AG09309 (cell line): ENCODE results near the gene ADGRD1.

ENCODE experiments used
- DNase-seq: peaks from one replicate; pipeline ENCODE4 v3.0.0-alpha.2; 2010; ENCODE audit warnings: low read depth
- H3K4me3 ChIP-seq: 2 replicates; pipeline ENCODE4 v1.5.1; 2011; ENCODE audit warnings: mild to moderate bottlenecking, low read depth, low read length, moderate library complexity; ENCODE audit not compliant: control insufficient read depth
- TF ChIP-seq, protein P1 (sequence below): IDR thresholded peaks from 2 replicates; pipeline ENCODE4 v1.5.1; 2011; ENCODE audit warnings: mild to moderate bottlenecking, low read depth, low read length, inconsistent platforms; ENCODE audit not compliant: insufficient read depth, control insufficient read depth; ENCODE audit errors: missing control alignments

ADGRD1 gene

DNA sequence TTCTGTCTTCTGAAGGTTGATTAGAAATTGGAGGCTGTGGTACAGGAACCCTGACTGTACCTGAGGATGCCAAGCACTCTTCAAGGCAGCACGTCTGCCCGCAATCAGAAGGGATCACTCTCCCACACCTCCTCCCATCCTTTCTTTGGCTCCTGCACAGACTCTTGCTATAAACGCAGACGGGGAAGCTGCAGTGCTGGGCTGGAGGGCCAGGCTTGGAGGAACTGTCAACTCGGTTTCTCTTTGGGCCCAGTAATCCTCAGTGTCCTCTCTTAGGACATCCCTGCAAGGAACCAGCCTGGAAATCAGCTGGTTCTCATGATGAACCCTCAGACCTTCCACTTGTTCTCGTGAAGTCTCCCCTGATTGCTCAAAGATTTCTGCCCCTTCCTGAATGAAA lies 201.4 kb downstream of the ADGRD1 start:
- no peak overlapping the region for H3K4me3 ChIP-seq
- TF ChIP-seq, protein P1, sequence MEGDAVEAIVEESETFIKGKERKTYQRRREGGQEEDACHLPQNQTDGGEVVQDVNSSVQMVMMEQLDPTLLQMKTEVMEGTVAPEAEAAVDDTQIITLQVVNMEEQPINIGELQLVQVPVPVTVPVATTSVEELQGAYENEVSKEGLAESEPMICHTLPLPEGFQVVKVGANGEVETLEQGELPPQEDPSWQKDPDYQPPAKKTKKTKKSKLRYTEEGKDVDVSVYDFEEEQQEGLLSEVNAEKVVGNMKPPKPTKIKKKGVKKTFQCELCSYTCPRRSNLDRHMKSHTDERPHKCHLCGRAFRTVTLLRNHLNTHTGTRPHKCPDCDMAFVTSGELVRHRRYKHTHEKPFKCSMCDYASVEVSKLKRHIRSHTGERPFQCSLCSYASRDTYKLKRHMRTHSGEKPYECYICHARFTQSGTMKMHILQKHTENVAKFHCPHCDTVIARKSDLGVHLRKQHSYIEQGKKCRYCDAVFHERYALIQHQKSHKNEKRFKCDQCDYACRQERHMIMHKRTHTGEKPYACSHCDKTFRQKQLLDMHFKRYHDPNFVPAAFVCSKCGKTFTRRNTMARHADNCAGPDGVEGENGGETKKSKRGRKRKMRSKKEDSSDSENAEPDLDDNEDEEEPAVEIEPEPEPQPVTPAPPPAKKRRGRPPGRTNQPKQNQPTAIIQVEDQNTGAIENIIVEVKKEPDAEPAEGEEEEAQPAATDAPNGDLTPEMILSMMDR = no peak
- DNase-seq = no peak

DNA sequence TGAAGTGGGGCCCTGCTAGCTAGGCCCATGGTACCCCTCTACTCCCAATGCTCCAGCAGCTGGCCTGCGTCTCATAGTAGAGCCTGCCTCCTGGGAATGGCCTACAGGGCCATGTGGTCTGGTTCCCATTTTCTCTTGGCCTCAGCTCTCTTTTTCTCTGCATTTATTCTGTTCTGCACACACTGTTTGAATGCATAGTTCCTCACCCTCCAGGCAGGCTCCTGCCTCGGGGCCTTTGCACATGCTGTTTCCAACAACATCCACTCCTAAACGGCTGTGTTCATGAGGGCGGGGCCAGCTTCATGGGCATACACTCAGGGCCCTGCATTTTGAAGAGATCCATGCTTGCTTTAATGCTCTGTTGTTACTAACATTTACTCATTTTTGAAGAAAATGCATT lies 204.0 kb downstream of the ADGRD1 start:
- no peak overlapping the region for H3K4me3 ChIP-seq
- TF ChIP-seq, protein P1 = no peak
- no peak for DNase-seq

DNA sequence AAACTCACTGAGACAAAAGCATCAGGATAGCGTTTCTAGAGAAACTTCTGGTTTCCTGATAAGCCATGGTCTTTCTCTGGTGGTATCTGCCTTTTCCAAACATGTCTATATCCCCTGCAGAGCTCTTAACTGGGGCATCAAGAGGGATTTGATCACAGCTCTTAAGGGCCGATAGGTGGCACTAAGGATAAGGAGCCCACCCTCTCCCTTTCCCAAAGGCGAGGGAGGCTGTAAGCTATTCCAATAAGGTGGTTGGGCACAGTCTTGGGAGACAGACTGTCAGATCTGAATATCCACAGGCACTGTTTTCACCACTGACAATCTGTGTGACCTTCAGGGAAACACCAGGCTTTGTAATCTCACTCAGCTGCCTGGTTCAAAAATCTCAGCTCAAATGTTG lies 206.0 kb downstream of the ADGRD1 start:
- no peak for DNase-seq
- TF ChIP-seq, protein P1 = no peak
- no peak overlapping the region for H3K4me3 ChIP-seq

DNA sequence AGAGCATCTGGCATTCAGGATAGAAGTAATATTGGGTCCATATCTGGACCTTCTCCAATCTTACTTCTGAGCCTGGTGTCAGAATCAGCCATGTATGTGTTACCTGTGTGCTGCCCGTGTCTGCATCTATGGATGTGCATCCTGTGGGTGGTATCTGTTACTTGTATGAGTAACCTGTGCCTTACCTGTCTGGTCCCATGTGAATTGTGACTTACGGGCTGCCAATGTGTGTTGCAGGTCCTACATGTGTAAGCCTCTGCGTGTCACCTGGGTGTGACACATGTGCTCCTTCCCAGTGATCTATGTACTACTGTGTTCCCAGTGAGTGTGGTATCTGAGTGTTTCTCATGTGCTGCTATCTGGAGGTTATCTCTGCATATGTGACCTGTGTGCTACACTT lies 208.4 kb downstream of the ADGRD1 start:
- TF ChIP-seq, protein P1 = no peak
- DNase-seq = no peak
- no peak overlapping the region for H3K4me3 ChIP-seq

DNA sequence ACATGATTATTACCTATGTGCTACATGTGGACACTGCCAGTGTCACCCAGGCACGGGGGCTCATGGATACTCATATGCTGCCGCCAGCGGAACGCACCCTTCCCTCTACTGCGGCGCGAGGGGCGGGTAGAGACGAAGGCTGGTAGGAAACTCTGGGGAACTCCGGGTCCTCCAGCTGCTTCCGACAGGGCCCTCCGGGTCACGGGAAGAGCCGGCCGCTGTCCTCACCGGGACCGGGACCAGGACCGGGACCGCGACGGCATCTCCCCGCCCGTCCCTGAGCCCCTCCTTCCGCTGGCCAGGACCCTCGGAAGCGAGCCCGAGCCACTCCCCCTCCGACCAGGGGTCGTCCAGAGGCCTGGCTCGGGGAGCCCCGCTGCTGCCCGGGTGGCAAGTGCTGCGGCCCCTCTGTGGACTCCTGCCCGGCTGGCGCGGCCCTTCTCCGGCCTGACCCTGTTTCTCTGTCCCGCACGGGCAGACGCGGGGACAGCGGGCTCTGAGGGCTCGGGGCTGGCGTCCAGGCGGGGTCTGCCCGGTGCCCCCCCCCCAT lies 209.6 kb downstream of the ADGRD1 start:
- no peak for DNase-seq
- TF ChIP-seq, protein P1 = no peak
- H3K4me3 ChIP-seq = no peak overlapping the region

DNA sequence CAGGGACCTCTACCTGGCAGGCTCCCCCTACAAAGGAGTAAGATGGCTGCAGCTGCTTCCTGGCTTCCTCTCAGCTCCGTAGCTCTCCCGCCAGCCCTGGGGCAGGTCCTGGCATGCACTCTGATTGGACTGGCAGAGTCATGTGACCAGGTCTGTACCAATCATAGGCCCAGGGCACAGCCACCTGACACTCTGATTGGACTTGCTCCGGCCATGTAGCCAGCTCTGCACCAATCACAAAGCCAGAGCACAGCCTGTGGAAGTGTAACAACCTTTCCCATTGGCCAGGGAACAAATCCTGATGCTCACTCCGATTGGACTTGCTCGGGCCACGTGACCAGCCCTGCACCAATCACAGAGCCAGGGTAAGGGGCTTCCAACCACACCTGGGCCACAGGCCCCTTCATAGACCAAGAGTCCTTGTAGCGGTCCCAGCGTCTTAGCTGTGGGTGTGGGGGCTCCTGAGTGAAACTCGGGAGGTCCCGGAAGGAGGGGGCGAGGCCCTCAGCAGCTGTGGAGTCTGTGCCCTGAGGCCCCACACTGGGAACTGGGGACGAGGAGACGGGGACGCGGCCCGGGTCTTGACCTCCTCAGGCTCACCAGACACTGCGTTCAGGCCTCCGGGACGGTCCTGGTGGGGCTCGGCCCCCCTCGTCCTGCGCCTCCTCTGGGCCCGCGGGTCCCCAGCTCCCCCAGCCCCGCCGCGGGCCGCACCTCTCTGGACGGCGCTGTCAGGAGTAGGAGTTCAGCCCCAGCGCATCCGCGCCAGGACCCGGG lies 210.6 kb downstream of the ADGRD1 start:
- no peak for DNase-seq
- TF ChIP-seq, protein P1 = no peak
- H3K4me3 ChIP-seq = no peak overlapping the region

DNA sequence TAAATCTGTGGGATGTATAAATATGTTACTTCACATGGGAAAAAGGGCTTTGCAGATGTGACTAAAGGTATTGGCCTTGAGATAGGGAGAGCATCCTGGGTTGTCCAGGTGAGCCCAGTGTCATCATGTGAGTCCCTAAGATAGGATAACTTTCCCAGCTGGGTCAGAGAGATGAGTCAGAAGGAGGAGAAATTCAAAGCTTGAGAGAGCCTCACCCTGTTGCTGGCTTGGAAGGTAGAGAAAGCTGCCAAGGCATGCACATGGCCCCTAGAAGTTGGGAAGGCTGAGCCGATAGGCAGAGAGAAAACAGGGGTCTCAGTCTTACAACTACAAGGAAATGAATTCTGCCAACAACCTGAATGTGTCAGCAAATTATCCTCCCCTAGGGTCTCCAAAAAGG lies 213.0 kb downstream of the ADGRD1 start:
- TF ChIP-seq, protein P1 = no peak
- no peak for DNase-seq
- no peak overlapping the region for H3K4me3 ChIP-seq
